HG03342 (cell line): ENCODE data around the gene INTS11.
A peak's percentile ranks its signal among the peaks of the same experiment; 100 is the strongest.

Experiments
- ATAC-seq: cut with Tn5 transposase; IDR thresholded peaks from one replicate; pipeline ENCODE4 v1.9.1; 2021; ENCODE audit warnings: mild to moderate bottlenecking, moderate library complexity; ENCODE audit not compliant: unreplicated experiment

Gene INTS11

GRCh38 chr1:1314678-1315335 lies 9.7 kb downstream of the INTS11 start:
- ATAC-seq, result no peak

GRCh38 chr1:1314237-1314586 lies 10.2 kb downstream of the INTS11 start:
- no peak for ATAC-seq

GRCh38 chr1:1313500-1314236 lies 10.8 kb downstream of the INTS11 start:
- ATAC-seq, result no peak

- ATAC-seq, result no peak
These were observed 11.8 kb downstream of the INTS11 start for GRCh38 chr1:1312450-1313314.

GRCh38 chr1:1311107-1312104 lies 13.1 kb downstream of the INTS11 start:
- ATAC-seq, result no peak

GRCh38 chr1:1310476-1311053 lies 13.9 kb downstream of the INTS11 start:
- no peak for ATAC-seq

GRCh38 chr1:1310109-1310385 lies 14.4 kb downstream of the INTS11 start:
- no peak for ATAC-seq

- ATAC-seq, result no peak
These were observed 15.0 kb downstream of the INTS11 start for GRCh38 chr1:1309251-1310108.

- peak; percentile 0 for ATAC-seq
These were observed 15.7 kb downstream of the INTS11 start for GRCh38 chr1:1308756-1309250.

GRCh38 chr1:1307923-1308755 lies 16.3 kb downstream of the INTS11 start, which contains the start of the genes ACAP3 and PUSL1:
Gene ACAP3 (minus strand): TSS chr1:1307930. CDS start chr1:1307815, 115 bp downstream.
Gene PUSL1 (plus strand): TSS chr1:1308597. CDS start chr1:1308644, 47 bp downstream.
- peak; percentile 49 for ATAC-seq

GRCh38 chr1:1307261-1307922 lies 17.1 kb downstream of the INTS11 start:
- ATAC-seq, result peak; percentile 4

- no peak for ATAC-seq
These were observed 17.7 kb downstream of the INTS11 start for GRCh38 chr1:1306661-1307260.

- no peak for ATAC-seq
These were observed 18.3 kb downstream of the INTS11 start for GRCh38 chr1:1306070-1306660.

- ATAC-seq, result peak; percentile 24
These were observed 19.0 kb downstream of the INTS11 start for GRCh38 chr1:1305300-1306069.

- ATAC-seq, result no peak
These were observed 19.8 kb downstream of the INTS11 start for GRCh38 chr1:1304331-1305299.
